Measurements from ENCODE around the gene ATP2C2. TPM values are rescaled to one million over a fixed set of nuclear protein-coding genes. Genes with fewer than 3 reads are reported as not detected.

Gene ATP2C2
- total RNA-seq, 1 experiment from 2014 or later, result 20.3 TPM

GRCh38 chr16:84505249-84506187, 137.2 kb downstream of the ATP2C2 start:
- POLR2A ChIA-PET, result interaction anchor here (1.3 to 1.5 kb wide), 3 partner anchors 114 to 389 kb away, joined by 3 to 5 read pairs (median 5); partner anchors contain the start of gene MBTPS1
- ATAC-seq (no peak), DNase-seq (ENCODE audit: low read depth, low spot score) (no peak)
- intact Hi-C loops (cut with micrococcal nuclease), result loop anchor here (1.0 to 10.0 kb wide), 2 partner anchors 228 to 551 kb away; partner anchors contain the start of gene OSGIN1
- Histone ChIP-seq H3K4me3 (replicated peaks in 1 of 2; ENCODE audit: low read depth in 1 of 2, low read length in 2 of 2) (peak overlapping the region; percentile 88 to 98), H2AFZ (ENCODE audit: low read depth, low read length, poor library complexity, severe bottlenecking) (no peak overlapping the region), H3K36me3 (ENCODE audit: control insufficient read depth in 1 of 2, insufficient read depth in 2 of 2, low read length in 2 of 2) (no peaks in the 10 kb centered on the region; a peak in 1 of 4 replicates), H3K4me2 (ENCODE audit: low read length) (peak overlapping the region; percentile 95), H3K4me1 (ENCODE audit: control insufficient read depth in 1 of 2, insufficient read depth in 2 of 2, low read length in 2 of 2) (peaks cover 47 to 60% of the 10 kb centered on the region in 2 experiments), H3K9ac (ENCODE audit: low read length) (peak overlapping the region; percentile 93), H3K9me3 (ENCODE audit: control insufficient read depth in 1 of 2, insufficient read depth in 1 of 2, low read depth in 1 of 2, low read length in 2 of 2) (no peaks in the 10 kb centered on the region), H4K20me1 (ENCODE audit: insufficient read depth) (no peaks in the 10 kb centered on the region), H3K27me3 (ENCODE audit: insufficient read depth, low read length) (no peaks in the 10 kb centered on the region), H3K9me2 (ENCODE audit: insufficient read depth) (no peaks in the 10 kb centered on the region), H3K79me2 (ENCODE audit: insufficient read depth, low read length) (peaks cover 22% of the 10 kb centered on the region), H3K27ac (ENCODE audit: low read depth, low read length) (peak overlapping the region; percentile 82)
- no TSS peak for BruUV-seq (replicated peaks)
- RAD21 ChIA-PET (ENCODE audit: low non-redundant PET in 1 of 2, low total read pairs in 2 of 2, uncharacterized antibody in 2 of 2, unreplicated experiment in 2 of 2), result interaction anchor here (1.4 to 2.1 kb wide), 4 partner anchors 11 to 228 kb away, joined by 4 to 10 read pairs (median 6); no protein-coding TSS in a partner anchor
- CTCF ChIA-PET, result interaction anchor here (0.8 to 3.1 kb wide), 28 partner anchors 9 to 552 kb away, joined by 3 to 40 read pairs (median 5); partner anchors contain the start of genes COTL1, MBTPS1, OSGIN1 and TAF1C
- TF ChIP-seq CEBPB (IDR thresholded peaks at IDR 0.05; ENCODE audit: low read depth) (no peak), SRF (IDR thresholded peaks at IDR 0.05; ENCODE audit: low read depth) (no peak), EGR1 (IDR thresholded peaks at IDR 0.05; ENCODE audit: low read depth) (no peak), REST (IDR thresholded peaks at IDR 0.05; ENCODE audit: low read depth) (no peak), FOSL1 (IDR thresholded peaks at IDR 0.05; ENCODE audit: low read depth) (no peak), CTCF (IDR thresholded peaks at IDR 0.05 in 2 of 3, conservative IDR thresholded peaks at IDR 0.05 in 1 of 3; ENCODE audit: borderline replicate concordance in 1 of 3, insufficient read depth in 1 of 3, low read depth in 2 of 3, low read length in 2 of 3) (no peak), EZH2 (IDR thresholded peaks at IDR 0.05) (no peak), EZH2phosphoT487 (IDR thresholded peaks at IDR 0.05; ENCODE audit: borderline replicate concordance) (no peak), SP1 (IDR thresholded peaks at IDR 0.05; ENCODE audit: low read depth) (no peak), MAX (IDR thresholded peaks at IDR 0.05) (no peak), ZBTB33 (IDR thresholded peaks at IDR 0.05; ENCODE audit: extremely low read depth, insufficient replicate concordance, low read length) (no peak), POLR2AphosphoS5 (IDR thresholded peaks at IDR 0.05; ENCODE audit: low read depth, low read length) (no peak), YY1 (IDR thresholded peaks at IDR 0.05; ENCODE audit: extremely low read depth, insufficient replicate concordance, low read depth, low read length) (no peak), SIN3A (IDR thresholded peaks at IDR 0.05; ENCODE audit: low read depth) (no peak), CBX3 (IDR thresholded peaks at IDR 0.05; ENCODE audit: low read depth) (no peak), ELF1 (IDR thresholded peaks at IDR 0.05; ENCODE audit: borderline replicate concordance, low read depth) (no peak), ZNF274 (IDR thresholded peaks at IDR 0.05; ENCODE audit: low read depth, low read length) (no peak), RAD21 (IDR thresholded peaks at IDR 0.05; ENCODE audit: low read depth) (no peak)

Measured in HCT116 (cell line).